Measurements from ENCODE around the gene C4B.

C4B gene

GRCh38 chr6:32084780-32085179 lies 70.2 kb downstream of the C4B start:
- DNase-seq, result no peak
